DOHH2 (cell line): Measurements from ENCODE around the gene URGCP.

Source experiments
- H3F3A ChIP-seq: fragments of 200-600 bp; sonication (generic), shearing (Covaris generic); 2 replicates; pipeline ENCODE4 v1.6.0; 2016; ENCODE audit warnings: antibody characterized with exemption, mild to moderate bottlenecking; ENCODE audit not compliant: control insufficient read depth, insufficient read depth
- H3K27ac ChIP-seq: fragments of 200-600 bp; sonication (generic); 2 replicates; pipeline ENCODE4 v1.5.1; 2014; ENCODE audit warnings: low read depth, mild to moderate bottlenecking, low read length, moderate library complexity
- H3K27me3 ChIP-seq: fragments of 200-600 bp; sonication (generic); 2 replicates; pipeline ENCODE4 v1.6.1; 2014; ENCODE audit warnings: mild to moderate bottlenecking, low read length, mixed read lengths; ENCODE audit not compliant: control insufficient read depth
- H3K36me3 ChIP-seq: fragments of 200-600 bp; sonication (generic); 2 replicates; pipeline ENCODE4 v1.6.1; 2014; ENCODE audit warnings: mild to moderate bottlenecking, low read length, moderate library complexity, mixed read lengths; ENCODE audit not compliant: control insufficient read depth
- H3K4me1 ChIP-seq: fragments of 200-600 bp; sonication (generic); 2 replicates; pipeline ENCODE4 v1.6.1; 2014; ENCODE audit warnings: mild to moderate bottlenecking, low read length, mixed read lengths; ENCODE audit not compliant: control insufficient read depth
- H3K4me2 ChIP-seq: fragments of 200-600 bp; sonication (generic); 2 replicates; pipeline ENCODE4 v1.6.0; 2014; ENCODE audit warnings: mild to moderate bottlenecking, low read length, moderate library complexity
- H3K4me3 ChIP-seq: fragments of 200-600 bp; sonication (generic); 2 replicates; pipeline ENCODE4 v1.5.1; 2014; ENCODE audit warnings: mild to moderate bottlenecking, low read length, mixed read lengths
- H3K79me2 ChIP-seq: fragments of 200-600 bp; sonication (generic); 2 replicates; pipeline ENCODE4 v1.6.1; 2014; ENCODE audit warnings: mild to moderate bottlenecking, low read length, mixed read lengths; ENCODE audit not compliant: control insufficient read depth
- H3K9me2 ChIP-seq: fragments of 200-600 bp; sonication (generic); replicated peaks from 2 replicates; pipeline ENCODE4 v1.6.1; 2014; ENCODE audit warnings: mild to moderate bottlenecking, low read length, mixed read lengths; ENCODE audit not compliant: control insufficient read depth
- H3K9me3 ChIP-seq: fragments of 200-600 bp; sonication (generic); 2 replicates; pipeline ENCODE4 v1.6.1; 2014; ENCODE audit warnings: antibody characterized with exemption, low read length, mixed read lengths; ENCODE audit not compliant: control insufficient read depth, insufficient read depth
- H4K20me1 ChIP-seq: fragments of 200-600 bp; sonication (generic); 2 replicates; pipeline ENCODE4 v1.6.0; 2014; ENCODE audit warnings: low read depth, mild to moderate bottlenecking, antibody characterized with exemption, low read length, moderate library complexity; ENCODE audit not compliant: control insufficient read depth, insufficient read depth
- EZH2phosphoT487 ChIP-seq: fragments of 200-600 bp; sonication (generic); IDR thresholded peaks from 2 replicates; pipeline ENCODE4 v1.6.1; 2017; ENCODE audit warnings: borderline replicate concordance, mild to moderate bottlenecking, antibody characterized with exemption, low read length, moderate library complexity, mixed read lengths
- TF ChIP-seq, protein P1 (sequence below): fragments of 200-600 bp; sonication (generic); IDR thresholded peaks from one replicate; pipeline ENCODE4 v1.5.1; 2014; ENCODE audit warnings: antibody characterized with exemption, mild to moderate bottlenecking, low read depth, low read length; ENCODE audit not compliant: poor library complexity, severe bottlenecking

Gene URGCP

DNA sequence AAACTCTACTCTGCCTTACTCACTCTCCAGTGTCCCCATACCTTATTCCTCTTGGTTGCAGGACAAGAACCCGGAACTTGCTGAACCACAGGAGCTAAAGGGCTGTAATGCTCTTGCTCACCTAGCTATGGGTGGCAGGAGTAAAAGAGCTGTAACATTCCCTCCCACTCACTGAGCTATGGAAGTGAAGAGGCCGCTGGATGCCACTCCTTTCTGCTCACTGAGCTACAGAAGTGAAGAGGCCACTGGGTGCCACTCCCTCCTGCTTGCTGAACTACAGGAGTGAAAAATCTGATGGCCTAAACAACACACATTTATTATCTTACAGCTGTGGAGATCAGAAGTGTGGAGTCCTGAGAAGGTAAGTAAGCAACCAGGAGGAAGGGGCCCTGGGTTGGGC lies 54.6 kb downstream of the URGCP start:
- peaks cover 4% of the 10 kb centered on the region; the same call in 1 of the 2 replicates for H3K9me3 ChIP-seq
- H3K27me3 ChIP-seq: peaks cover 9% of the 10 kb centered on the region
- no peaks in the 10 kb centered on the region for H3K36me3 ChIP-seq
- H3K27ac ChIP-seq: no peak overlapping the region
- TF ChIP-seq EZH2phosphoT487: no peak
- TF ChIP-seq, protein P1, sequence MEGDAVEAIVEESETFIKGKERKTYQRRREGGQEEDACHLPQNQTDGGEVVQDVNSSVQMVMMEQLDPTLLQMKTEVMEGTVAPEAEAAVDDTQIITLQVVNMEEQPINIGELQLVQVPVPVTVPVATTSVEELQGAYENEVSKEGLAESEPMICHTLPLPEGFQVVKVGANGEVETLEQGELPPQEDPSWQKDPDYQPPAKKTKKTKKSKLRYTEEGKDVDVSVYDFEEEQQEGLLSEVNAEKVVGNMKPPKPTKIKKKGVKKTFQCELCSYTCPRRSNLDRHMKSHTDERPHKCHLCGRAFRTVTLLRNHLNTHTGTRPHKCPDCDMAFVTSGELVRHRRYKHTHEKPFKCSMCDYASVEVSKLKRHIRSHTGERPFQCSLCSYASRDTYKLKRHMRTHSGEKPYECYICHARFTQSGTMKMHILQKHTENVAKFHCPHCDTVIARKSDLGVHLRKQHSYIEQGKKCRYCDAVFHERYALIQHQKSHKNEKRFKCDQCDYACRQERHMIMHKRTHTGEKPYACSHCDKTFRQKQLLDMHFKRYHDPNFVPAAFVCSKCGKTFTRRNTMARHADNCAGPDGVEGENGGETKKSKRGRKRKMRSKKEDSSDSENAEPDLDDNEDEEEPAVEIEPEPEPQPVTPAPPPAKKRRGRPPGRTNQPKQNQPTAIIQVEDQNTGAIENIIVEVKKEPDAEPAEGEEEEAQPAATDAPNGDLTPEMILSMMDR: no peak
- no peaks in the 10 kb centered on the region for H3K79me2 ChIP-seq
- no peaks in the 10 kb centered on the region for H3K4me1 ChIP-seq
- H3F3A ChIP-seq: no peaks in the 10 kb centered on the region
- no peaks in the 10 kb centered on the region for H4K20me1 ChIP-seq
- no peaks in the 10 kb centered on the region for H3K9me2 ChIP-seq
- no peak overlapping the region for H3K4me2 ChIP-seq
- H3K4me3 ChIP-seq: no peak overlapping the region

DNA sequence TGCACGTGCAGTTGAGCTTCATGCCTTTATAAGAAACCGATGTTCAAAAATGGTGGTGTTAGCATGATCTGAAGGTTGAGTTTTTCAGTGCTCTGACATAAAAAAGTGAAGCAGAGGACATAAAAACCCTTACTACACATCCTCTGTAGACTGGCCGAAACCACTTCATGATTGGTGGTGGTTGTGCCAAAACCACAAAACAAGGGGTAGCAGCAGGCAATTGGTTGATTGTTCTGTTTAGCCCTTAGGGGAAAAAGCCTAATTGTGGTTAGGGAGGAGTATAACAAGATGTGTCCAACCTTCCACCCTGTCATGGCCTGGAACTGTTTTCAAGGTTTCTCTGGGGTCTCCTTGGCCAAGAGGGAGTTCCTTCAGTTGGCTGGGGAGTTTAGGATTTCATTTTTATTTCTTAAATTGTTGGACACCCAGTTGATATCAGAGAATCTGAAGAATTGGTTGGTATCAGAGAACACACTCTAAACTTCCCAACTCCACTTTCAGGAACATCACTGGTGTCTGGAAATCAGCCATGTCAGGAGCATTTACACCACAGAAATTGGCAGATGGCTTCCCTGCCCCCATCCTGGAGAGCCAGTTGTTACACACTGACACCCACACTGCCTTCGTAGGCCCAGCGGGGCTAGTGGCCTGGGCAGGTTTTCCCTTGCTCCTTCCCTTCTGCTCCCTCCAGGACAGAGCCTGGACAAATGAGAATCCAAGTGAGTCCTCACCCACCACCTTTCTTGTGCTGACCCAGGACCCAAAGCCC lies 55.9 kb downstream of the URGCP start:
- H3K4me1 ChIP-seq: no peaks in the 10 kb centered on the region
- no peak overlapping the region for H3K4me2 ChIP-seq
- no peaks in the 10 kb centered on the region for H3K79me2 ChIP-seq
- H3K9me3 ChIP-seq: peaks cover 4% of the 10 kb centered on the region; the same call in 1 of the 2 replicates
- H4K20me1 ChIP-seq: no peaks in the 10 kb centered on the region
- no peak overlapping the region for H3K27ac ChIP-seq
- peaks cover 9% of the 10 kb centered on the region for H3K27me3 ChIP-seq
- no peaks in the 10 kb centered on the region for H3K9me2 ChIP-seq
- no peaks in the 10 kb centered on the region for H3F3A ChIP-seq
- H3K4me3 ChIP-seq: no peak overlapping the region
- TF ChIP-seq EZH2phosphoT487: no peak
- TF ChIP-seq, protein P1: no peak
- no peaks in the 10 kb centered on the region for H3K36me3 ChIP-seq

DNA sequence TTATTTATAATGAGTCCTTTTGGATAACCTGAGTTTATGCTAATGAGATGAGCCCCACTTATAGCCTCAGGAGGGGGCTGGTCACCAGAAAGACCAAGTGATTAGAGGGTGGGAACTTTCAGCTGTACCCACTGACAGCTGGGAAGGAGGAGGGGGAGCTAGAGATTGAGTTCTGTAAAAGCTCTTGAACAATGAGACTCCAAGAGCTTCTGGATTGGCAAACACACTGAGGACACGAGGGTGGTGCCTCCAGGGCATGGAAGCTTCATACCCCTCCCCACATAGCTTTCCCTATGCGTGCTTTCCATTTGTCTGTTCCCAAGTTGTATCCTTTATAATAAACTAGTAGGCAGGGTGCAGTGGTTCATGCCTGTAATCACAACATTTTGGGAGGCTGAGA lies 57.3 kb downstream of the URGCP start:
- Histone ChIP-seq H3K4me2 (no peak overlapping the region), H4K20me1 (no peaks in the 10 kb centered on the region), H3K9me3 (peaks cover 4% of the 10 kb centered on the region; the same call in 1 of the 2 replicates), H3K27me3 (peaks cover 9% of the 10 kb centered on the region), H3K79me2 (no peaks in the 10 kb centered on the region), H3K9me2 (no peaks in the 10 kb centered on the region), H3K4me1 (no peaks in the 10 kb centered on the region), H3F3A (no peaks in the 10 kb centered on the region), H3K27ac (no peak overlapping the region), H3K4me3 (no peak overlapping the region), H3K36me3 (no peaks in the 10 kb centered on the region)
- TF ChIP-seq, protein P1: no peak
- no peak for TF ChIP-seq EZH2phosphoT487
